ENCODE measurements around the gene TARBP2.
A peak's percentile ranks its signal among the peaks of the same experiment; 100 is the strongest.
"Not testable (repeated sequence)": the region's sequence is repeated elsewhere in the genome, so short reads cannot be mapped to it uniquely, and the experiment has no call there.

TARBP2 gene

GRCh38 chr12:53476769-53477209, 24.3 kb upstream of the TARBP2 start:
- no peak for DNase-seq

DNA sequence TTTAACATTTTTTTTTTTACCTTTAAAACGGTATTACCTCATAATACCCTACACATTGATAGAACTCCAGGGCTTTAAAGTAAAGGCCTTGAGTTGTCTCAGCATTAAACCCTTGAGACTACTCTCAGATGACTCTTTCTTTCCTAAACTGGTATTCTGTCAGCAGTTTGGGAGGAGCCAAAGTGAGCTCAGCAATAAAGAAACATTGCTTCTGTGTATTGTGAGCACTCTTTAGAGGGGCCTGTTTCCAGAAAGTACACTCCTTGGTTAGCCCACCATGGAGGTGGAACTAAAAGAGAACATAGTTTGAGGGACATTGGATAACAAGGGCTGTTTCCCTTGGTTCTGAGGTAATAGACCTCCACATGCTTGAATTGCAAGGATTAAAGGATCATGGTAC, 22.2 kb upstream of the TARBP2 start:
- no peak for DNase-seq

DNA sequence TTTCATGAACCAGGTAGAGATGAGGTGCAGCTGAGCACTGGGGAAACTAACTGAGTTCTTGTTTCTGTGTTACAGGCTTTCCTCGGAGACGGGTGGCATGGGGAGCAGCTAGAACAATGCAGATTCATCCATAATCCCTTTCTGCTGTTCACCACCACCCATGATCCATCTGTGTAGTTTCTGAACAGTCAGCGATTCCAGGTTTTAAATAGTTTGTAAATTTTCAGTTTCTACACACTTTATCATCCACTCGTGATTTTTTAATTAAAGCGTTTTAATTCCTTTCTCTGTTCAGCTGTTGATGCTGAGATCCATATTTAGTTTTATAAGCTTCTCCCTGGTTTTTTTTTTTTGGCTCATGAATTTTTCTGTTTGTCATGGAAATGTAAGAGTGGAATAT, 21.8 kb upstream of the TARBP2 start:
- no peak for DNase-seq

- DNase-seq: no peak
Measured at GRCh38 chr12:53480491-53481442, 20.3 kb upstream of the TARBP2 start.

DNA sequence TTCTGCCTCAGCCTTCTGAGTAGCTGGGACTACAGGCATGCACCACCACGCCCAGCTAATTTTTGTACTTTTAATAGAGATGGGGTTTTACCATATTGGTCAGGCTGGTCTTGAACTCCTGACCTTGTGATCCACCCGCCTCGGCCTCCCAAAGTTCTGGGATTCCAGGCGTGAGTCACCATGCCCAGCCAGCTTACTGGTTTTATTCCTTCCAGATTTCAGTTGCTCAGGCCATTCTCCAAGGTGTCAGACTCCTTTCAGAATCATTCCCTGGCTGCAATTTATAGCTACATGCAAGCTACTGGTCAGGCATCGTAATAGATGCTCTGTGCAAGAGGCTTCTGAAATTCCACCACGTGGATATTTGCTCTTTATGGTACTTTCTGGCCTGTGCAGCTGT, 19.6 kb upstream of the TARBP2 start:
- DNase-seq: not testable (repeated sequence)

- DNase-seq: no peak
Measured at GRCh38 chr12:53481939-53482586, 19.0 kb upstream of the TARBP2 start.

GRCh38 chr12:53482626-53483168, 18.4 kb upstream of the TARBP2 start:
- DNase-seq: no peak

DNA sequence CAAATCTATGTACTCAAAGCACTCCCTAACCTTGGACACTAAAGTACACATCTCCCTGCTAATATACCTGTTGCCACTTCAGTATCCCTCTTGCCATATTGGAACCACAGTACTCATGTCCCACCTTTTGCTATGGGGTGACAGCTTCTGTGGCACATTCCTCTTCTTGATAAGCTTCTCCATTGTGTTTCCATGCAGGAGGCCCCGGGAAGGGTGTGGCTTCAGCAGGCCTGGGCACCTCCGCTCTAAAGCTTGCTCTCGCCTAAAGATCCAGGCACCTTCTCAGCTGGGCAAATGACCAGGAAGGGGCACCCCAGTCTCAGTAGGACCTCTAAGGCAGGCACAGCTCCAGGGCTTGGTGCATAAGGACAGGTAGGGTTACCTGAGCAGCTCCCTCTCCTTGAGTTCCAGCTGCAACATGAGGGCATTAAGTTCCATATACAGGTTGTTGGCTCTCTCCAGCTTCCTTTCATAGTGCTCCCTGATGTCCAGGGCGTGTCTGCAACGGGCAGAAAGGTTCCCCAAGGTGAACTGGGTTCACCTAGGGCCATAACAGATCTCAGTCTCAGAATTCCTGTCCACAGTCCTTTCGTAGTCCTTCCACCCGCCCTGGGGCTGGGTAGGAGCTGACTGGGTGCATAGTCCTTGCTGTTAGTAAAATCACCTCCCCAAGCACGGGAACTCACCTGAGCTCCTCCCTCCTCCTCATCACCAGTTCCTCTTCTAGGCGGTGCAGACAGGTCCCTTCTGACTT, 17.7 kb upstream of the TARBP2 start:
- no peak for DNase-seq

GRCh38 chr12:53483979-53484377, 17.1 kb upstream of the TARBP2 start:
- no peak for DNase-seq

DNA sequence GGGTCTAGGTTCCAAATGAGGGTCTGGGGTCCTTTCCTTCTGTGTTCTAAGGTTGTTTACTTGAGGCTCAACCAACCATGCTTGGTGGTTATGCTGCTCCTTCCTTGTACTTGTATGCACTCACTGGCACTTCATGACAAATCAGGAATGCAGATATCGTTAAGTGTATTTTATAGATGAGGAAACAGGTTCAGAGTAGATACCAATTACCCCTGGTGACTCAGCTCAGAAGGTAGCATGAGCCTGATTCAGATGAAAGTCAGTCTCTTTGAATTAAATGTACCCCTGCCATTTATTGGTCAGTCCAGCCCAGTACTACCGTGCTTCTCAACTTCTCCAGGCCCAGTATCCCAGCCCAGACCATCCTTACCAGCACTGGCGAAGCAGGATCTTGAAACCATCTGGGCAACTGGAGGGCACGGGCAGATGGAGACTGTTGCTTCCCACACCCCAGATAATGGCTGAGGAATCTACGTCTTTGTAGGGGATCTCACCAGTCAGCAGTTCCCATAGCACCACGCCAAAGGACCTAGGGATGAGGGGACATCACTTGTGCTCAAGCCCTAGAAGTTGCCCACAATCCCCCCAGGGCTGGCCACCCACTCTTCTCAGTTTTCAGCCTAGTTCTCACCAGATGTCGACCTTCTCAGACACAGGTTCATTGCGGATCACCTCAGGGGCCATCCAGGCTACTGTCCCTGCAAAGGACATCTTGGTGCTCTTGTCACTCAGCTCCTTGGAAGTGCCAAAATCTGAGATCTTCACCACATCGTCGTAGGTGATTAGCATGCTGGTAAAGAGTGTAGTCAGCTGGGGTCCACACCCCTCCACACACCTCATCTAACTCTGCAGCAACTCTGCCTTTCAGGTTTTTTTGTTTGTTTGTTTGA, 16.2 kb upstream of the TARBP2 start:
- no peak for DNase-seq

DNA sequence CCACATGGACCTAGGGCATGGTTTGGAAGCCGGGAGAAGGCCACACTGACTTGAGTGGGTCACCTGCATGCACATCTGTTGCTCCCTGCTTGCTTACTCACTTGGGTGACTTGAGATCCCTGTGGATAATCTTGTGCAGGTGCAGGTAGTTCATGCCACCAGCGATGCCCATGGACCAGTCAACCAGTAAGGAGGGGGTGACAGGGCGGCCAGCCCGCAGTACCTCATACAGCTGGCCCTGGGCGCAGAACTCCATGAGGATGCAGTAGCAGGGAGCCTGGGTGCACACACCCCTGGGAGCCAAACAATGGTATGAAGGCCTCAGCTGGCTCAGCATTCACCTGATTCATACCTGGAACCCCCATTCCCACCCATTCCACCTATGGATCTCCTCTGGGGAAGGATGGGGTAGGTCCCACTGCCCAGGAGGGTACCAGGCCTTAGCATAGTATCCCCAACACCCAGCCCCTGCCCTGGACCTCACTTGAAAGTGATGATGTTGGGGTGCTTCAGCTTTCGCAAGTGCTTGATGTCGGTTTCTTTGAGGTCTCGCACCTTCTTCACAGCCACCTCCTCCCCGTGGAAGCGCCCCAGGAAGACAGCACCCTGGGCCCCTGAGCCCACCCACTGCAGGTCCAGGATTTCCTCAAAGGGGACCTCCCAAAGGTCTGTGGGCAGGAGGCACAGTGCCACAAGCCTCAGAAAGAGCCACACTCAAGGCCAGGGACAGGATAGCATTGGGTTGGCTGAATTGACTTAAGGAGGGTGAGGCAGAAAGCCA, 14.9 kb upstream of the TARBP2 start:
- no peak for DNase-seq

GRCh38 chr12:53486736-53487487, 14.2 kb upstream of the TARBP2 start:
- no peak for DNase-seq

- no peak for DNase-seq
Measured at GRCh38 chr12:53489242-53489864, 11.7 kb upstream of the TARBP2 start.

DNA sequence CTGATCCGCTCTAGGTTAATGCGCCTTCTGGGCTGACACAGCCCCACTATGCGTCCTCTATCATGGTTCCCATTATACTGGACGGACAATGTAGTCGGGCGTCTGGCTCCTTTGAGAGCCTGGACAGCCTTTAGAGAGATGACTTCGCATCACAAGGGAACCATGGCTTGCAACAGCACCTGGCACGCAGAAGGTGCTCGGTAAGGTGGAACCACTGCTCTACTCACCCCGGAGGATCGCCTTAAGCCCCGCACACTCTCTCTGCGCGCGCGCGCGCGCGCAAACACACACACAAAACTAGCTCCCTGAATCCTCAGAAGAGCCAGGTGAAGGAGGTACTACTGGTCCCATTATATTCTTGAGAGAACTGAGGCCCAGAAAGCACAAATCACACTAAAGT, 8.9 kb upstream of the TARBP2 start:
- DNase-seq: no peak

DNA sequence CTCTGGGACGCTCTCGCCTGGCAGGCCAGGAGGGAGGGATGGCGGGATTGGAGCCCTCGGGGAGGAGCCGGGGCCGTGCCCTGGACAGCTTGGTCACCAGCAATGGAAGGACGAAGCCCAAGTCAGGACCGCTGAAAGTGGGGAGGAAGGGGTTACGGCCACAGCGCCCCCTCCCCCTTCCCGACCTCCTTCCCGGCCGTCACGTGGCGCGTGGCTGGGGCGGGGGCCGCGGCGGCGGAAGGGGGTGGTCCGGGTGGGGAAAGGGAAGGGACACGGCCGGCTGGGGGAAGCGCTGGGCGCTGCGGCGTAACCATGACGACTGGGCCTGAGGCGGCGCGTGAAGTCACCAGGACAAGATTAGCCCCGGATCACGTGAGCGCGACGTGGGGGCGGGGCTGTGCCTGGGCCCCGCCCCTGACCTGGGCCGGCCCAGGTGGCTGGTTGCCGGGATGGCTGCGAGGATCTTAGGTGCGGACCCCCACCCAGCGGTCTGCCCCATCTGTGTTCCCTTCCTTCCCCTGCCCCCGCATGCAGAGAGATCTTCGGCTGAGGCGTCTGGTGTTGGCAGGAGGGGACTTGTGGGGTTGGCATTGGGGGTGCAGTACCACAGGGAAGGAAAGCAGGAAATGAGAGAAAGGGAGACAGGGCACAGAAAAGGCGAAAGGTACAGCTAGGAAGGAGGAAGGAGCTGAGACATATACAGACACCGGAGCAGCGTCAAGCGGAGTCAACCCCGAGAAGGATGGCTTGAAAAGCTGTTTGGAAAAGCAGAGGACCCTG, 8.1 kb upstream of the TARBP2 start:
- peak; percentile 69 for DNase-seq

DNA sequence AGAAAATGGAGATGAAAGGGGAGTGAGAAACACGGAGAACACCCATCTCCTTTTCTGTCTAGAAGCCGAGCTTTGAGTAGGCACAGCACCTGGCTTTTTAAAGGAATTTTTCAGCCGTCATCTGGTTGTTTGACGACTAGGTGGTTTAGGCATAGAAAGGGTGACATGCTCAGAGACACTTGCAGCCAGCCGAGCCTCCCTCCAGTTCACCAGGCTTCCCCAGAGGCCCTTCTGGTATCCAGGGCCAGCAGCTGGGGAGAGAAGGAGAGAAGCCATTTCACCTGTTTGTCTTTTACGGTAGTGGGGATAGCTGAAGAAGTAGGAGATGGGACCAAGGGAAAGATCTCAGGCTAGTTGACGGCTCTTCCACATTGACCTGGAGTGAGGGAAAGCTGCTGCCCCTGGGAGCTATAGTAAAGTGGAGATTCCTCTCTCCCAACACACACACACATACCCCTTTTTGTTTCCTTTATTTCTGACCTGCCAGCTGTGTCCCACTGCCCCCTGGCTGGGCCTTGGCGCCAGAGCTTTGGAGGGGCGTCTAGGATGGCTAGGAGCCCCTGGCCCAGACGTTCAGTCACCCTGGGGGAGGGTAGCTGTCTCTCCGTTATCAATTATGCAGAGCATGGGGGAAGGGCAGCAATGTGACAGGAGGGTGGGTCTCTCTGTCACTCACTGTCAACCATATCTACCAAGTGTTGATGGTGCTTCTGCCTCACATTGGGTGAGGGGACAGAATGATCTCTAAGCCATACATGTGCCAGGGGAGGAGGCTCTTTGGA, 7.3 kb upstream of the TARBP2 start:
- DNase-seq: no peak

GRCh38 chr12:53495903-53496751, 5.0 kb upstream of the TARBP2 start:
- no peak for DNase-seq

DNA sequence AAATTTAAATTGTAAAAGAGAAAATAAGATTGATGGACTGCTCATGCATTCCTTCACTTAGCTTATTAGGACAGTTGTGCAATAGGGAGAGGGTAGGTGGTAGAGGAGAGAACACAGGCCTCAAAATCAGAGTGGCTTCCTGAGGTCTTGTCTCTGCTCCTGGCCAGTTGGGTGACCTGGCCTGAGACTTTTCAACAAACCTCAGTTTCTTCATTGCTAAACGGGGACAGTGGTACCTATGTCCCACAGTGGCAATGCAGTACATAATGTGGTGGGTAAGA, 4.4 kb upstream of the TARBP2 start:
- DNase-seq: no peak
